ENCODE results near the gene PCBD2.

DNA sequence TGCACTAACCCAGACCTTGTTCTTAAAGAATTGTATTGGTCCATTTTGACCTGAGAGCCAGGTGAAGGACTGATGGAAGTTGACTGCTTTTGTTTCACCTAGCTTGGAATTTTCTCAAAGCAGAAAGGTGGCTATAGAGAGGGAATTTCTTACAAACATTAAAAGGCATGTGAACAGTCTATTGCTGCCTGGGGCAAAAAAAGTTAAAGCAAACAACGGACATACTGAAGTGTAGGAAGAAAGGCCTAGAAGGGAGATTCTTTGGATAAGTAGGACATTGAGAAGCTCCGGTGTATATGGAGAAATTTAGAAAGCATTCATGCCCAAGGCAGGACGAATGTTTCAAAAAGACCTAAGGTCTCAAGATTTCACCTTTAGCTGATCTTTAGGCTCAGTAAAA, 74.5 kb downstream of the PCBD2 start:
- no peak for TF ChIP-seq POLR2A (IDR thresholded peaks at IDR 0.05; ENCODE audit: low read length)
- TF ChIP-seq GATA1 (IDR thresholded peaks at IDR 0.05; ENCODE audit: low read depth, low read length), result no peak

All from erythroblast (primary cell).